Aortic smooth muscle cell (primary cell): ENCODE measurements around the gene AHR. TPM values are rescaled to one million over a fixed set of nuclear protein-coding genes. Genes with fewer than 3 reads are reported as not detected.

Experiments
- total RNA-seq: library from RNA; depleted of rRNA; stranded (reverse); fragments of >200 nt; gene quantifications from 2 replicates; pipeline ENCODE4 v1.2.3, GENCODE V29; 2014

The AHR gene
- 569 and 606 TPM in 2 replicates for total RNA-seq

DNA sequence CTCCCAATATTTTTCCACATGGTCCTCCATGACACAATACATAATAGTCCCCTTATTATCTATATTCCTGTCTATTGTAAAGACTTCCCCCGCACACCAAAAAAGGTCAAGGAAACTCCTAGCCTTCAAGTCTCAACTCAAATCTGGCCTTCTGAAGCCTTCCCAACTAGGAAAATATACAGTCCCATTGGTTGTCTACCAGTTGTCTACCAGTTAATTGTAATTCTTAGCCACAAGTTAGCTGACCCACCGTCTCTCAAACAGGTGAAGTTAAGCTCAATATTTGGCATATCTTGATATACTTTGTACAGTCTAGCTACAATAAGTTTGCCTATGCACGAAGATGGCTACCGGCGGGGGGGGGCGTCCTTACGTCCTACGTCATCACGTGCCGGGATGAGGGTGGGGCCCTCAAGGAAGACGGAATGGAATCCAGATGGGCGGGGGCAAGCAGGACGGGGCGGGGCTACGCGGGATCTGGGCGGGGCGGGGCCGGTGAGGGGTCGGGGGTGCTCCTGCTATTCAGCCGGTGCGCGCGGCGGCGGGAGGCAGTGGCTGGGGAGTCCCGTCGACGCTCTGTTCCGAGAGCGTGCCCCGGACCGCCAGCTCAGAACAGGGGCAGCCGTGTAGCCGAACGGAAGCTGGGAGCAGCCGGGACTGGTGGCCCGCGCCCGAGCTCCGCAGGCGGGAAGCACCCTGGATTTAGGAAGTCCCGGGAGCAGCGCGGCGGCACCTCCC is at the start of gene AHR:
Gene AHR (plus strand): TSS at position 551 of the 738 bp plus-strand sequence. CDS start 613 bp downstream, outside the sequence.

